ENCODE results near the gene KRT78. TPM values are rescaled to one million over a fixed set of nuclear protein-coding genes. Genes with fewer than 3 reads are reported as not detected.

Gene KRT78
- total and polyA plus RNA-seq, 9 of the 15 experiments (the other 6 are each of a cell fraction or from before 2014, with no cell fraction given): not detected

GRCh38 chr12:52822771-52823510 is 25.9 kb downstream of the KRT78 start:
- ChIA-PET POLR2A (interaction anchor here (1.3 kb wide), 1 partner anchor 9 kb away, joined by 3 read pairs; no protein-coding TSS in a partner anchor), CTCF (ENCODE audit: low intra/inter-chr PET ratio) (no interaction called here)
- no peaks in the 10 kb centered on the region; the same call in 1 of the 2 replicates for H4K20me1 ChIP-seq (replicated peaks; ENCODE audit: control insufficient read depth, insufficient read depth, low read length)
- TF ChIP-seq DDX20 (tag; IDR thresholded peaks at IDR 0.05; ENCODE audit: low read depth) (no peak), ARID3B (CRISPR knock-in tag; IDR thresholded peaks at IDR 0.05; ENCODE audit: borderline replicate concordance) (no peak), ZNF584 (CRISPR knock-in tag; IDR thresholded peaks at IDR 0.05; ENCODE audit: low read depth) (no peak), FUS (optimal IDR thresholded peaks at IDR 0.05; ENCODE audit: low read depth, low read length) (no peak), ARID1B (IDR thresholded peaks at IDR 0.05) (no peak), ZBTB12 (CRISPR knock-in tag; IDR thresholded peaks at IDR 0.05) (no peak), MXD1 (CRISPR knock-in tag; IDR thresholded peaks at IDR 0.05; ENCODE audit: borderline replicate concordance, poor library complexity, severe bottlenecking) (no peak), TBL1XR1 (IDR thresholded peaks at IDR 0.05; ENCODE audit: low read length in 2 of 2) (no peak), ILF3 (IDR thresholded peaks at IDR 0.05; ENCODE audit: borderline replicate concordance) (no peak), EP300 (IDR thresholded peaks at IDR 0.05; ENCODE audit: low read length) (no peak), RBM15 (IDR thresholded peaks at IDR 0.05; ENCODE audit: insufficient read depth, low read length) (no peak), SRSF9 (IDR thresholded peaks at IDR 0.05; ENCODE audit: borderline replicate concordance, low read depth, low read length) (no peak)
- TF ChIP-seq, protein P1, sequence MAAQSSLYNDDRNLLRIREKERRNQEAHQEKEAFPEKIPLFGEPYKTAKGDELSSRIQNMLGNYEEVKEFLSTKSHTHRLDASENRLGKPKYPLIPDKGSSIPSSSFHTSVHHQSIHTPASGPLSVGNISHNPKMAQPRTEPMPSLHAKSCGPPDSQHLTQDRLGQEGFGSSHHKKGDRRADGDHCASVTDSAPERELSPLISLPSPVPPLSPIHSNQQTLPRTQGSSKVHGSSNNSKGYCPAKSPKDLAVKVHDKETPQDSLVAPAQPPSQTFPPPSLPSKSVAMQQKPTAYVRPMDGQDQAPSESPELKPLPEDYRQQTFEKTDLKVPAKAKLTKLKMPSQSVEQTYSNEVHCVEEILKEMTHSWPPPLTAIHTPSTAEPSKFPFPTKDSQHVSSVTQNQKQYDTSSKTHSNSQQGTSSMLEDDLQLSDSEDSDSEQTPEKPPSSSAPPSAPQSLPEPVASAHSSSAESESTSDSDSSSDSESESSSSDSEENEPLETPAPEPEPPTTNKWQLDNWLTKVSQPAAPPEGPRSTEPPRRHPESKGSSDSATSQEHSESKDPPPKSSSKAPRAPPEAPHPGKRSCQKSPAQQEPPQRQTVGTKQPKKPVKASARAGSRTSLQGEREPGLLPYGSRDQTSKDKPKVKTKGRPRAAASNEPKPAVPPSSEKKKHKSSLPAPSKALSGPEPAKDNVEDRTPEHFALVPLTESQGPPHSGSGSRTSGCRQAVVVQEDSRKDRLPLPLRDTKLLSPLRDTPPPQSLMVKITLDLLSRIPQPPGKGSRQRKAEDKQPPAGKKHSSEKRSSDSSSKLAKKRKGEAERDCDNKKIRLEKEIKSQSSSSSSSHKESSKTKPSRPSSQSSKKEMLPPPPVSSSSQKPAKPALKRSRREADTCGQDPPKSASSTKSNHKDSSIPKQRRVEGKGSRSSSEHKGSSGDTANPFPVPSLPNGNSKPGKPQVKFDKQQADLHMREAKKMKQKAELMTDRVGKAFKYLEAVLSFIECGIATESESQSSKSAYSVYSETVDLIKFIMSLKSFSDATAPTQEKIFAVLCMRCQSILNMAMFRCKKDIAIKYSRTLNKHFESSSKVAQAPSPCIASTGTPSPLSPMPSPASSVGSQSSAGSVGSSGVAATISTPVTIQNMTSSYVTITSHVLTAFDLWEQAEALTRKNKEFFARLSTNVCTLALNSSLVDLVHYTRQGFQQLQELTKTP (IDR thresholded peaks at IDR 0.05; ENCODE audit: low read depth in 1 of 2, partially characterized antibody in 2 of 2): no peak

More at GRCh38 chr12:52822771-52823510, 25.9 kb downstream of the KRT78 start:
- ATAC-seq: no peak
- Histone ChIP-seq H2AFZ (ENCODE audit: low read depth, low read length) (no peak overlapping the region), H3K4me1 (replicated peaks in 1 of 2; ENCODE audit: control insufficient read depth in 2 of 2, insufficient read depth in 2 of 2, low read length in 2 of 2) (no peaks in the 10 kb centered on the region; a peak in 2 of 5 replicates), H3K79me2 (ENCODE audit: control insufficient read depth, insufficient read depth, low read length) (no peaks in the 10 kb centered on the region), H3K27ac (ENCODE audit: extremely low read depth, low read depth, low read length) (no peak overlapping the region), H3K9me3 (replicated peaks; ENCODE audit: control insufficient read depth, insufficient read depth, low read depth, low read length) (no peaks in the 10 kb centered on the region), H3K27me3 (ENCODE audit: control insufficient read depth in 2 of 2, insufficient read depth in 2 of 2, low read length in 2 of 2) (peaks cover 25 to 84% of the 10 kb centered on the region in 2 experiments; a peak in 4 of 5 replicates), H3K9me1 (ENCODE audit: control insufficient read depth, insufficient read depth, low read length) (no peaks in the 10 kb centered on the region), H3K9ac (ENCODE audit: insufficient read depth in 1 of 2, low read depth in 2 of 2, low read length in 2 of 2) (no peak overlapping the region; a peak in 1 of 4 replicates), H3K36me3 (ENCODE audit: control insufficient read depth, insufficient read depth, low read length) (no peaks in the 10 kb centered on the region), H3K4me3 (no peak overlapping the region), H3K4me2 (ENCODE audit: insufficient read depth, low read length) (no peak overlapping the region)
- DNase-seq (ENCODE audit: extremely low read depth in 1 of 4, low spot score in 3 of 4): no peak
- 11% methylated on average over 13 of the region's 16 CpGs for WGBS (ENCODE audit: insufficient coverage, low coverage, missing lambda C conversion rate)
- BruUV-seq (replicated peaks): no TSS peak
- in situ Hi-C loops (cut with MboI) (no loop called here), intact Hi-C loops (cut with micrococcal nuclease) (no loop called here)
- FAIRE-seq: no peak

Data from K562 (cell line).